SK-N-SH treated with all-trans-retinoic acid at 6 μM for 48 hours (cell line): ENCODE results near the gene MC3R.

Experiments
- ATAC-seq: fragments of 200-7000 bp; cut with Tn5 transposase; 3 replicates; pipeline ENCODE4 v1.9.1; 2020; ENCODE audit warnings: mild to moderate bottlenecking, moderate library complexity
- BACH2 ChIP-seq: fragments of 250-450 bp; sonication (Bioruptor Pico); IDR thresholded peaks from 2 replicates; pipeline ENCODE4 v1.9.0; 2021; ENCODE audit warnings: mild to moderate bottlenecking, borderline replicate concordance
- CREB5 ChIP-seq: fragments of 250-450 bp; sonication (Bioruptor Pico); IDR thresholded peaks from 2 replicates; pipeline ENCODE4 v1.5.1; 2020; ENCODE audit warnings: low read depth, mild to moderate bottlenecking, moderate library complexity
- CSDC2 ChIP-seq: fragments of 250-450 bp; sonication (Bioruptor Pico); IDR thresholded peaks from 2 replicates; pipeline ENCODE4 v1.5.0; 2020; ENCODE audit warnings: mild to moderate bottlenecking, moderate library complexity
- GLIS3 ChIP-seq: fragments of 250-450 bp; sonication (Bioruptor Pico); IDR thresholded peaks from 2 replicates; pipeline ENCODE4 v1.5.0; 2020; ENCODE audit warnings: mild to moderate bottlenecking, moderate library complexity
- ISL1 ChIP-seq: fragments of 250-450 bp; sonication (Bioruptor Pico); IDR thresholded peaks from 2 replicates; pipeline ENCODE4 v2.1.2; 2022; ENCODE audit warnings: mild to moderate bottlenecking, moderate library complexity
- PATZ1 ChIP-seq: fragments of 250-450 bp; sonication (Bioruptor Pico); IDR thresholded peaks from 2 replicates; pipeline ENCODE4 v1.8.0; 2020; ENCODE audit warnings: mild to moderate bottlenecking, moderate library complexity, borderline replicate concordance
- POU6F1 ChIP-seq: fragments of 250-450 bp; sonication (Bioruptor Pico); IDR thresholded peaks from 2 replicates; pipeline ENCODE4 v1.8.0; 2021; ENCODE audit warnings: low read depth, mild to moderate bottlenecking, moderate library complexity, borderline replicate concordance
- PPARA ChIP-seq: fragments of 250-450 bp; sonication (Bioruptor Pico); IDR thresholded peaks from 2 replicates; pipeline ENCODE4 v1.5.0; 2020; ENCODE audit warnings: mild to moderate bottlenecking, borderline replicate concordance
- RARB ChIP-seq: fragments of 250-450 bp; sonication (Bioruptor Pico); IDR thresholded peaks from 2 replicates; pipeline ENCODE4 v1.8.0; 2021; ENCODE audit warnings: mild to moderate bottlenecking, moderate library complexity
- SNAI2 ChIP-seq: fragments of 250-450 bp; sonication (Bioruptor Pico); IDR thresholded peaks from 2 replicates; pipeline ENCODE4 v1.5.0; 2020; ENCODE audit warnings: mild to moderate bottlenecking, moderate library complexity
- TCF4 ChIP-seq: fragments of 250-450 bp; sonication (Bioruptor Pico); IDR thresholded peaks from 2 replicates; pipeline ENCODE4 v1.8.0; 2021; ENCODE audit warnings: mild to moderate bottlenecking, moderate library complexity, borderline replicate concordance
- TOX ChIP-seq: fragments of 250-450 bp; sonication (Bioruptor Pico); IDR thresholded peaks from 2 replicates; pipeline ENCODE4 v1.8.0; 2021; ENCODE audit warnings: mild to moderate bottlenecking, moderate library complexity, borderline replicate concordance
- TSHZ2 ChIP-seq: fragments of 250-450 bp; sonication (Bioruptor Pico); IDR thresholded peaks from 2 replicates; pipeline ENCODE4 v1.5.0; 2020; ENCODE audit warnings: mild to moderate bottlenecking, moderate library complexity
- ZC3H10 ChIP-seq: fragments of 250-450 bp; sonication (Bioruptor Pico); IDR thresholded peaks from 2 replicates; pipeline ENCODE4 v1.5.1; 2021; ENCODE audit warnings: mild to moderate bottlenecking, moderate library complexity
- ZFP30 ChIP-seq: fragments of 450-650 bp; formaldehyde crosslinking; IDR thresholded peaks from 2 replicates; pipeline ENCODE4 v1.5.0; 2022; ENCODE audit warnings: mild to moderate bottlenecking, moderate library complexity
- ZNF565 ChIP-seq: fragments of 450-650 bp; formaldehyde crosslinking; conservative IDR thresholded peaks from 2 replicates; pipeline ENCODE4 v1.5.0; 2020; ENCODE audit warnings: low read depth, mild to moderate bottlenecking, moderate library complexity
- ZNF70 ChIP-seq: fragments of 450-650 bp; formaldehyde crosslinking; IDR thresholded peaks from 2 replicates; pipeline ENCODE4 v1.5.0; 2020; ENCODE audit warnings: mild to moderate bottlenecking, moderate library complexity
- ZNF8 ChIP-seq: fragments of 450-650 bp; formaldehyde crosslinking; IDR thresholded peaks from 2 replicates; pipeline ENCODE4 v1.5.0; 2020; ENCODE audit warnings: mild to moderate bottlenecking, moderate library complexity

The MC3R gene

GRCh38 chr20:56229812-56230211, 18.7 kb upstream of the MC3R start:
- TF ChIP-seq ZC3H10 (no peak), PPARA (no peak), POU6F1 (no peak), PATZ1 (no peak), TSHZ2 (CRISPR knock-in tag) (no peak), TCF4 (CRISPR knock-in tag) (no peak), GLIS3 (CRISPR knock-in tag) (no peak), ZNF70 (no peak), BACH2 (no peak), ZFP30 (CRISPR knock-in tag) (no peak), ZNF565 (CRISPR knock-in tag) (no peak), CSDC2 (no peak)
- ATAC-seq = no peak

GRCh38 chr20:56234110-56234509, 14.4 kb upstream of the MC3R start:
- no peak for ATAC-seq
- TF ChIP-seq PPARA (no peak), PATZ1 (no peak), RARB (CRISPR knock-in tag) (no peak), ZC3H10 (no peak), TSHZ2 (CRISPR knock-in tag) (no peak), ZFP30 (CRISPR knock-in tag) (no peak)

GRCh38 chr20:56237335-56237734, 11.2 kb upstream of the MC3R start:
- no peak for TF ChIP-seq TCF4 (CRISPR knock-in tag)
- TF ChIP-seq SNAI2 (CRISPR knock-in tag) = no peak
- no peak for TF ChIP-seq ZNF70
- no peak for ATAC-seq

- ATAC-seq = no peak
- TF ChIP-seq ZC3H10 = no peak
- TF ChIP-seq BACH2 = no peak
- TF ChIP-seq ZNF8 (CRISPR knock-in tag) = no peak
- TF ChIP-seq ZFP30 (CRISPR knock-in tag) = no peak
- TF ChIP-seq CREB5 = no peak
- no peak for TF ChIP-seq PPARA
- TF ChIP-seq CSDC2 = no peak
- no peak for TF ChIP-seq RARB (CRISPR knock-in tag)
- TF ChIP-seq TSHZ2 (CRISPR knock-in tag) = no peak
- no peak for TF ChIP-seq TCF4 (CRISPR knock-in tag)
- no peak for TF ChIP-seq GLIS3 (CRISPR knock-in tag)
- TF ChIP-seq TOX (CRISPR knock-in tag) = no peak
- no peak for TF ChIP-seq ISL1 (CRISPR knock-in tag)
- no peak for TF ChIP-seq POU6F1
These were observed 4.3 kb upstream of the MC3R start for GRCh38 chr20:56244259-56244658.
